HEK293 (cell line): ENCODE data around the gene BIK.

ENCODE experiments used
- HOXA7 ChIP-seq: sonication (generic); formaldehyde crosslinking; IDR thresholded peaks from 2 replicates; pipeline ENCODE4 v1.8.1; 2022; ENCODE audit warnings: missing genetic modification reagents, borderline replicate concordance
- KLF17 ChIP-seq: fragments of 450-650 bp; formaldehyde crosslinking; IDR thresholded peaks from 2 replicates; pipeline ENCODE4 v1.5.1; 2016; ENCODE audit warnings: missing biosample characterization, missing genetic modification characterization
- OVOL3 ChIP-seq: fragments of 450-650 bp; formaldehyde crosslinking; IDR thresholded peaks from 2 replicates; pipeline ENCODE4 v1.5.1; 2016; ENCODE audit warnings: missing biosample characterization, missing genetic modification characterization
- SETDB1 ChIP-seq: IDR thresholded peaks from one replicate; pipeline ENCODE4 v1.6.1; 2017; ENCODE audit warnings: mild to moderate bottlenecking, low read length, moderate library complexity, mixed read lengths; ENCODE audit not compliant: insufficient read length
- SP2 ChIP-seq: fragments of 450-650 bp; formaldehyde crosslinking; IDR thresholded peaks from 2 replicates; pipeline ENCODE4 v1.5.1; 2016; ENCODE audit warnings: missing biosample characterization, missing genetic modification characterization
- TRIM28 ChIP-seq: IDR thresholded peaks from 2 replicates; pipeline ENCODE4 v1.6.1; 2011; ENCODE audit warnings: low read length, control low read depth, borderline replicate concordance
- YY1 ChIP-seq: fragments of 450-650 bp; formaldehyde crosslinking; IDR thresholded peaks from 2 replicates; pipeline ENCODE4 v1.5.1; 2018; ENCODE audit warnings: missing biosample characterization, missing genetic modification characterization
- ZBTB6 ChIP-seq: fragments of 450-650 bp; formaldehyde crosslinking; IDR thresholded peaks from 2 replicates; pipeline ENCODE4 v1.5.1; 2017; ENCODE audit warnings: missing biosample characterization, missing genetic modification characterization
- ZEB2 ChIP-seq: fragments of 450-650 bp; formaldehyde crosslinking; IDR thresholded peaks from 2 replicates; pipeline ENCODE4 v1.5.1; 2016; ENCODE audit warnings: missing biosample characterization, missing genetic modification characterization
- ZFP37 ChIP-seq: fragments of 450-650 bp; formaldehyde crosslinking; IDR thresholded peaks from 2 replicates; pipeline ENCODE4 v1.5.1; 2016; ENCODE audit warnings: missing biosample characterization, missing genetic modification characterization
- ZIC2 ChIP-seq: fragments of 450-650 bp; formaldehyde crosslinking; IDR thresholded peaks from 2 replicates; pipeline ENCODE4 v1.5.1; 2016; ENCODE audit warnings: missing biosample characterization, missing genetic modification characterization
- ZNF121 ChIP-seq: fragments of 450-650 bp; formaldehyde crosslinking; IDR thresholded peaks from 2 replicates; pipeline ENCODE4 v1.5.1; 2016; ENCODE audit warnings: missing biosample characterization, missing genetic modification characterization
- ZNF133 ChIP-seq: fragments of 450-650 bp; formaldehyde crosslinking; IDR thresholded peaks from 2 replicates; pipeline ENCODE4 v1.5.1; 2016; ENCODE audit warnings: missing biosample characterization, missing genetic modification characterization
- ZNF18 ChIP-seq: fragments of 450-650 bp; formaldehyde crosslinking; IDR thresholded peaks from 2 replicates; pipeline ENCODE4 v1.5.1; 2016; ENCODE audit warnings: missing biosample characterization, missing genetic modification characterization
- ZNF2 ChIP-seq: fragments of 450-650 bp; formaldehyde crosslinking; IDR thresholded peaks from 2 replicates; pipeline ENCODE4 v1.5.1; 2016; ENCODE audit warnings: missing biosample characterization, missing genetic modification characterization
- ZNF248 ChIP-seq: fragments of 450-650 bp; formaldehyde crosslinking; IDR thresholded peaks from 2 replicates; pipeline ENCODE4 v1.5.1; 2017; ENCODE audit warnings: missing biosample characterization, missing genetic modification characterization
- ZNF335 ChIP-seq: fragments of 450-650 bp; formaldehyde crosslinking; conservative IDR thresholded peaks from 2 replicates; pipeline ENCODE4 v1.5.1; 2016; ENCODE audit warnings: missing biosample characterization, missing genetic modification characterization
- ZNF341 ChIP-seq: fragments of 450-650 bp; formaldehyde crosslinking; IDR thresholded peaks from 2 replicates; pipeline ENCODE4; 2016; ENCODE audit warnings: low read depth, missing biosample characterization, missing genetic modification characterization
- ZNF354C ChIP-seq: fragments of 450-650 bp; formaldehyde crosslinking; IDR thresholded peaks from 2 replicates; pipeline ENCODE4 v1.5.1; 2016; ENCODE audit warnings: missing biosample characterization, missing genetic modification characterization, low read depth, borderline replicate concordance
- ZNF391 ChIP-seq: fragments of 450-650 bp; formaldehyde crosslinking; IDR thresholded peaks from 2 replicates; pipeline ENCODE4 v1.5.1; 2016; ENCODE audit warnings: low read depth, missing biosample characterization, missing genetic modification characterization, borderline replicate concordance
- ZNF394 ChIP-seq: fragments of 450-650 bp; formaldehyde crosslinking; IDR thresholded peaks from 2 replicates; pipeline ENCODE4 v1.5.1; 2016; ENCODE audit warnings: missing biosample characterization, missing genetic modification characterization, mild to moderate bottlenecking, moderate library complexity, borderline replicate concordance
- ZNF404 ChIP-seq: fragments of 450-650 bp; formaldehyde crosslinking; IDR thresholded peaks from 2 replicates; pipeline ENCODE4 v1.5.1; 2017; ENCODE audit warnings: missing biosample characterization, missing genetic modification characterization
- ZNF510 ChIP-seq: fragments of 450-650 bp; formaldehyde crosslinking; IDR thresholded peaks from 2 replicates; pipeline ENCODE4 v1.5.1; 2018; ENCODE audit warnings: mild to moderate bottlenecking, missing genetic modification characterization, missing biosample characterization; ENCODE audit not compliant: insufficient replicate concordance
- ZNF518A ChIP-seq: fragments of 450-650 bp; formaldehyde crosslinking; conservative IDR thresholded peaks from 2 replicates; pipeline ENCODE4 v1.5.1; 2016; ENCODE audit warnings: low read depth, missing biosample characterization, missing genetic modification characterization
- ZNF596 ChIP-seq: fragments of 450-650 bp; IDR thresholded peaks from 2 replicates; pipeline ENCODE4 v1.5.0; 2018; ENCODE audit warnings: missing biosample characterization, mild to moderate bottlenecking, missing genetic modification characterization, moderate library complexity
- ZNF624 ChIP-seq: fragments of 450-650 bp; formaldehyde crosslinking; IDR thresholded peaks from 2 replicates; pipeline ENCODE4 v1.5.1; 2017; ENCODE audit warnings: missing biosample characterization, missing genetic modification characterization
- ZNF629 ChIP-seq: fragments of 450-650 bp; formaldehyde crosslinking; IDR thresholded peaks from 2 replicates; pipeline ENCODE4 v1.5.1; 2017; ENCODE audit warnings: missing biosample characterization, missing genetic modification characterization
- ZNF701 ChIP-seq: fragments of 450-650 bp; formaldehyde crosslinking; IDR thresholded peaks from 2 replicates; pipeline ENCODE4 v1.5.1; 2016; ENCODE audit warnings: missing biosample characterization, missing genetic modification characterization
- ZNF707 ChIP-seq: fragments of 450-650 bp; formaldehyde crosslinking; IDR thresholded peaks from 2 replicates; pipeline ENCODE4 v1.5.1; 2016; ENCODE audit warnings: missing biosample characterization, missing genetic modification characterization
- ZSCAN5A ChIP-seq: fragments of 450-650 bp; formaldehyde crosslinking; IDR thresholded peaks from 2 replicates; pipeline ENCODE4 v1.5.1; 2016; ENCODE audit warnings: missing biosample characterization, missing genetic modification characterization

Gene BIK

GRCh38 chr22:43128928-43129424 lies 18.4 kb downstream of the BIK start (continued):
- TF ChIP-seq ZNF518A (tag by site-specific recombination), result no peak
- TF ChIP-seq ZNF18 (tag by site-specific recombination), result no peak
- TF ChIP-seq ZIC2 (tag by site-specific recombination), result peak; percentile 88
- TF ChIP-seq ZFP37 (tag by site-specific recombination), result no peak
- no peak for TF ChIP-seq ZNF133
- peak; percentile 11; the same call in 1 of the 2 replicates for TF ChIP-seq SP2
- TF ChIP-seq ZNF707 (tag by site-specific recombination), result no peak
- no peak for TF ChIP-seq ZNF248 (tag by site-specific recombination)
- no peak for TF ChIP-seq ZNF354C (tag by site-specific recombination)
- no peak for TF ChIP-seq ZNF510 (tag by site-specific recombination)
- no peak for TF ChIP-seq ZNF335 (tag by site-specific recombination)
- no peak for TF ChIP-seq ZNF629
- TF ChIP-seq ZBTB6 (tag by site-specific recombination), result no peak
- TF ChIP-seq YY1 (tag by site-specific recombination), result no peak
- no peak for TF ChIP-seq ZNF701 (tag by site-specific recombination)
- TF ChIP-seq TRIM28, result no peak
- no peak for TF ChIP-seq ZNF121
- TF ChIP-seq ZNF2, result no peak
- no peak for TF ChIP-seq OVOL3 (tag by site-specific recombination)
- TF ChIP-seq ZNF404, result no peak
- TF ChIP-seq ZNF596, result no peak
- TF ChIP-seq ZNF624 (tag by site-specific recombination), result no peak
- no peak for TF ChIP-seq ZNF341
- TF ChIP-seq HOXA7, result no peak
- no peak for TF ChIP-seq ZNF391 (tag by site-specific recombination)
- no peak for TF ChIP-seq ZEB2 (tag by site-specific recombination)
- peak; percentile 30; the same call in 1 of the 2 replicates for TF ChIP-seq KLF17 (tag by site-specific recombination)
- no peak for TF ChIP-seq ZNF394 (tag by site-specific recombination)
- no peak for TF ChIP-seq SETDB1
- TF ChIP-seq ZSCAN5A, result no peak
